Neuronal stem cell (in vitro differentiated cells): ENCODE measurements around the gene MS4A6E.

Experiments
- DNase-seq: peaks from one replicate; pipeline ENCODE4 v3.0.0-alpha.2; 2013; ENCODE audit warnings: low spot score
- H2AFZ ChIP-seq: one replicate; pipeline ENCODE4 v1.6.1; 2013; ENCODE audit warnings: mild to moderate bottlenecking, low read length, inconsistent platforms
- H2AK5ac ChIP-seq: 2 replicates; pipeline ENCODE4 v1.6.1; 2013; ENCODE audit warnings: low read depth, mild to moderate bottlenecking, inconsistent platforms, low read length, moderate library complexity, mixed read lengths
- H2BK120ac ChIP-seq: 2 replicates; pipeline ENCODE4 v1.6.1; 2013; ENCODE audit warnings: low read depth, mild to moderate bottlenecking, inconsistent platforms, low read length, moderate library complexity, mixed read lengths
- H2BK12ac ChIP-seq: one replicate; pipeline ENCODE4 v1.6.1; 2013; ENCODE audit warnings: low read length, inconsistent platforms
- H2BK15ac ChIP-seq: 2 replicates; pipeline ENCODE4 v1.6.1; 2013; ENCODE audit warnings: mild to moderate bottlenecking, low read length, inconsistent platforms, mixed read lengths
- H2BK5ac ChIP-seq: one replicate; pipeline ENCODE4 v1.6.1; 2013; ENCODE audit warnings: inconsistent platforms, mild to moderate bottlenecking, low read length, moderate library complexity
- H3K14ac ChIP-seq: one replicate; pipeline ENCODE4 v1.6.1; 2013; ENCODE audit warnings: low read length, inconsistent platforms
- H3K18ac ChIP-seq: 2 replicates; pipeline ENCODE4 v1.6.1; 2013; ENCODE audit warnings: low read length, inconsistent platforms
- H3K23ac ChIP-seq: 2 replicates; pipeline ENCODE4 v1.6.1; 2013; ENCODE audit warnings: low read depth, mild to moderate bottlenecking, mixed read lengths, low read length, inconsistent platforms; ENCODE audit not compliant: poor library complexity
- H3K27ac ChIP-seq: replicated peaks from 3 replicates; pipeline ENCODE4 v1.5.1; 2013; ENCODE audit warnings: low read length, inconsistent platforms
- H3K27me3 ChIP-seq, 3 experiments: 2 replicates each; pipeline ENCODE4 v1.6.1; 2013; ENCODE audit warnings: low read length in 3 of 3, mild to moderate bottlenecking in 2 of 3, inconsistent platforms in 1 of 3, low read depth in 1 of 3, mixed read lengths in 1 of 3, moderate library complexity in 1 of 3; ENCODE audit not compliant: control insufficient read depth in 3 of 3, insufficient read depth in 3 of 3
- H3K36me3 ChIP-seq, 2 donors: replicated peaks in 1 of 2; 2 replicates each; pipeline ENCODE4 v1.6.1; 2013; ENCODE audit warnings: low read length in 2 of 2; ENCODE audit not compliant: control insufficient read depth in 2 of 2, insufficient read depth in 2 of 2
- H3K4ac ChIP-seq: 2 replicates; pipeline ENCODE4 v1.6.1; 2013; ENCODE audit warnings: inconsistent platforms, mild to moderate bottlenecking, low read length, moderate library complexity
- H3K4me1 ChIP-seq, 2 donors: 1 replicate in 1 of 2; 2 replicates in 1 of 2; pipeline ENCODE4 v1.6.1; 2013; ENCODE audit warnings: low read length in 2 of 2, low read depth in 1 of 2; ENCODE audit not compliant: control insufficient read depth in 2 of 2, insufficient read depth in 1 of 2
- H3K4me2 ChIP-seq: one replicate; pipeline ENCODE4 v1.6.1; 2013; ENCODE audit warnings: mild to moderate bottlenecking, low read length, inconsistent platforms; ENCODE audit not compliant: insufficient read depth, poor library complexity, severe bottlenecking
- H3K4me3 ChIP-seq, 2 donors: 2 replicates each; pipeline ENCODE4 v1.5.1; 2013; ENCODE audit warnings: low read length in 2 of 2, mild to moderate bottlenecking in 2 of 2, inconsistent platforms in 1 of 2, moderate library complexity in 1 of 2
- H3K79me1 ChIP-seq: one replicate; pipeline ENCODE4 v1.6.1; 2013; ENCODE audit warnings: low read depth, mild to moderate bottlenecking, inconsistent platforms, low read length, moderate library complexity
- H3K9ac ChIP-seq: one replicate; pipeline ENCODE4 v1.6.1; 2013; ENCODE audit warnings: mild to moderate bottlenecking, low read depth, low read length, inconsistent platforms; ENCODE audit not compliant: poor library complexity
- H3K9me3 ChIP-seq, 2 donors: replicated peaks in 1 of 2; 2 replicates each; pipeline versions ENCODE3 to v1.6.1; 2013; ENCODE audit warnings: low read length in 2 of 2, mild to moderate bottlenecking in 2 of 2, inconsistent platforms in 1 of 2, low read depth in 1 of 2, mixed read lengths in 1 of 2, moderate library complexity in 1 of 2; ENCODE audit not compliant: control insufficient read depth in 2 of 2, insufficient read depth in 1 of 2
- H4K8ac ChIP-seq: one replicate; pipeline ENCODE4 v1.6.1; 2013; ENCODE audit warnings: low read depth, mild to moderate bottlenecking, inconsistent platforms, low read length, moderate library complexity
- H4K91ac ChIP-seq: one replicate; pipeline ENCODE4 v1.6.1; 2013; ENCODE audit warnings: low read length, low read depth, mild to moderate bottlenecking, inconsistent platforms; ENCODE audit not compliant: poor library complexity
- WGBS, 2 donors: extraction: QIAGEN DNeasy Blood & Tissue Kit; methylation state at CpG; one replicate each; pipeline ENCODE4 v1.1.7; 2013; ENCODE audit warnings: missing lambda C conversion rate in 2 of 2, mixed read lengths in 1 of 2; ENCODE audit not compliant: insufficient read length in 2 of 2, insufficient replicate concordance in 1 of 2; ENCODE audit errors: extremely low coverage in 2 of 2; 5-methylcytosine and 5-hydroxymethylcytosine counted together

Gene MS4A6E

GRCh38 chr11:60334005-60334620, 7.1 kb downstream of the MS4A6E start:
- Histone ChIP-seq H2BK5ac (no peak overlapping the region), H2BK120ac (no peak overlapping the region), H2AFZ (peak overlapping the region; percentile 8), H4K91ac (no peak overlapping the region), H3K9ac (no peak overlapping the region), H3K4ac (no peak overlapping the region), H2BK12ac (no peak overlapping the region), H3K18ac (no peak overlapping the region), H3K23ac (no peak overlapping the region), H2AK5ac (no peak overlapping the region), H3K79me1 (no peaks in the 10 kb centered on the region), H2BK15ac (no peak overlapping the region), H3K4me3 (no peak overlapping the region), H3K14ac (no peak overlapping the region), H3K4me1 (no peaks in the 10 kb centered on the region), H3K4me2 (no peak overlapping the region), H3K27me3 (no peaks in the 10 kb centered on the region), H3K9me3 (no peaks in the 10 kb centered on the region), H3K36me3 (no peaks in the 10 kb centered on the region), H4K8ac (no peak overlapping the region), H3K27ac (no peak overlapping the region)
- DNase-seq, result peak; percentile 71
- WGBS, 2 donors, result no CpG with 5 or more reads among the region's 2 CpGs

- H3K27ac ChIP-seq, result no peak overlapping the region
- no peaks in the 10 kb centered on the region for H3K36me3 ChIP-seq
- H3K79me1 ChIP-seq, result no peaks in the 10 kb centered on the region
- H3K4ac ChIP-seq, result no peak overlapping the region
- no peak overlapping the region for H3K4me3 ChIP-seq
- no peak overlapping the region for H2BK12ac ChIP-seq
- H2BK120ac ChIP-seq, result no peak overlapping the region
- H4K8ac ChIP-seq, result no peak overlapping the region
- H3K4me2 ChIP-seq, result no peak overlapping the region
- no peak overlapping the region for H3K9ac ChIP-seq
- peak overlapping the region; percentile 5 for H3K18ac ChIP-seq
- no CpG with 5 or more reads among the region's 7 CpGs for WGBS, 2 donors
- no peaks in the 10 kb centered on the region for H3K4me1 ChIP-seq
- no peaks in the 10 kb centered on the region for H3K27me3 ChIP-seq
- no peak overlapping the region for H2BK5ac ChIP-seq
- H2BK15ac ChIP-seq, result no peak overlapping the region
- no peak overlapping the region for H3K14ac ChIP-seq
- H3K9me3 ChIP-seq, result no peaks in the 10 kb centered on the region
- no peak overlapping the region for H2AK5ac ChIP-seq
- H2AFZ ChIP-seq, result no peak overlapping the region
- no peak overlapping the region for H4K91ac ChIP-seq
- DNase-seq, result no peak
- no peak overlapping the region for H3K23ac ChIP-seq
These were observed 9.8 kb downstream of the MS4A6E start for GRCh38 chr11:60336767-60337391.

DNA sequence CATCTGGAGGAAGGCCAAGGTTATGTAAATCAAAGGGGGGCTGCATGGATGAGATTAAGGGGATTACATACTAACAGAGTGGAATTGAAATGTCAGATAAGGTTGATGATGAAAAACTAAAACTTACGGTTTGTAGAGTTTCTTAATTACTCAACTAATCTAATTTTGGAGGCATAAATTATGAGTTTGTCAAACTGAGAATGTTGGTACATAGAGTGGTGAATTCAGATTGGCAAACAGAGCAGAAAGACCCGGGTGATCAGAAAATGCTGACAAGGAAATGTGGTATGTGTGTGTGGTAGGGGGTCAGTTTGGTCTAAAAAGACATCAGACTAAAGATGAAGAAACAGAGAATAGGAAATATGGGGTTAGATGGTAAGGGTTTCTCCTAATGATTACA, 11.0 kb downstream of the MS4A6E start:
- H3K4me2 ChIP-seq, result no peak overlapping the region
- no peaks in the 10 kb centered on the region for H3K36me3 ChIP-seq
- H2BK12ac ChIP-seq, result no peak overlapping the region
- H3K27me3 ChIP-seq, result no peaks in the 10 kb centered on the region
- H3K9me3 ChIP-seq, result no peaks in the 10 kb centered on the region
- H2BK15ac ChIP-seq, result no peak overlapping the region
- no peak overlapping the region for H3K27ac ChIP-seq
- no peak overlapping the region for H3K18ac ChIP-seq
- no peak overlapping the region for H2BK120ac ChIP-seq
- no peak overlapping the region for H3K4me3 ChIP-seq
- H2AFZ ChIP-seq, result no peak overlapping the region
- H3K79me1 ChIP-seq, result no peaks in the 10 kb centered on the region
- no peak for DNase-seq
- H2AK5ac ChIP-seq, result no peak overlapping the region
- WGBS, 2 donors, result no CpG with 5 or more reads among the region's 2 CpGs
- H4K8ac ChIP-seq, result no peak overlapping the region
- H3K14ac ChIP-seq, result no peak overlapping the region
- H4K91ac ChIP-seq, result no peak overlapping the region
- H2BK5ac ChIP-seq, result no peak overlapping the region
- no peak overlapping the region for H3K23ac ChIP-seq
- no peaks in the 10 kb centered on the region for H3K4me1 ChIP-seq
- H3K4ac ChIP-seq, result no peak overlapping the region
- no peak overlapping the region for H3K9ac ChIP-seq

DNA sequence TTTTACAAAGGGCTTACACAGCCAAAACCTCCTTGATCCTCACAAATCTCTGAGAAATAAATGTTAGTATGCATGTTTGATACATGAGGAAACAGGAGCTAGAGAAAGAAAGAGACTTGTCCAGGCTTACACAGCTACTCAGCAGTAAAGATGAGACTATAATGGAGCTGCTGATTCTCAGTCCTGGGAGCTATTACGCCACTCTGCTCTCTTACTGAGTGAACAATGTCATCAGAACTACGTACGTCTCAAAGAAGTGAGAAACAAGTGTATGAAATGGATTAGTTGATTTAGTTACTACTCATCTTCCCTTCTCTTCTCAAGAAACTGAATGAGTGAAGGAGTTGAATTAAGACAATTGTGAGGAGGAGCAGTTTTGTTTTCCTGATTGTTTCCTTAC, 12.3 kb downstream of the MS4A6E start:
- Histone ChIP-seq H3K9me3 (no peaks in the 10 kb centered on the region), H3K27me3 (no peaks in the 10 kb centered on the region), H3K23ac (no peak overlapping the region), H2BK5ac (no peak overlapping the region), H3K27ac (no peak overlapping the region), H4K8ac (no peak overlapping the region), H3K4me1 (no peaks in the 10 kb centered on the region), H3K4ac (no peak overlapping the region), H4K91ac (no peak overlapping the region), H3K36me3 (no peaks in the 10 kb centered on the region), H3K14ac (no peak overlapping the region), H3K4me2 (no peak overlapping the region), H2AFZ (no peak overlapping the region), H2AK5ac (no peak overlapping the region), H2BK15ac (no peak overlapping the region), H3K4me3 (no peak overlapping the region), H2BK120ac (no peak overlapping the region), H3K18ac (no peak overlapping the region), H3K9ac (no peak overlapping the region), H2BK12ac (no peak overlapping the region), H3K79me1 (no peaks in the 10 kb centered on the region)
- WGBS, 2 donors, result no CpG with 5 or more reads among the region's 3 CpGs
- DNase-seq, result no peak
